ENCODE measurements around the gene EEIG1. TPM values are rescaled to one million over a fixed set of nuclear protein-coding genes. Genes with fewer than 3 reads are reported as not detected.

EEIG1 gene
- total and polyA plus RNA-seq, 9 of the 15 experiments (the other 6 are each of a cell fraction or from before 2014, with no cell fraction given), result 0.17 to 16.7 (median 3.6) TPM

- in situ Hi-C loops (cut with MboI), result no loop called here
- Histone ChIP-seq H3K27me3 (ENCODE audit: control insufficient read depth in 2 of 2, insufficient read depth in 2 of 2, low read length in 2 of 2) (no peaks in the 10 kb centered on the region), H3K9me1 (ENCODE audit: control insufficient read depth, insufficient read depth, low read length) (no peaks in the 10 kb centered on the region), H3K4me3 (no peak overlapping the region), H3K9me3 (replicated peaks; ENCODE audit: control insufficient read depth, insufficient read depth, low read depth, low read length) (no peaks in the 10 kb centered on the region), H2AFZ (ENCODE audit: low read depth, low read length) (peak overlapping the region; percentile 95), H3K4me2 (ENCODE audit: insufficient read depth, low read length) (peak overlapping the region; percentile 72), H3K4me1 (replicated peaks in 1 of 2; ENCODE audit: control insufficient read depth in 2 of 2, insufficient read depth in 2 of 2, low read length in 2 of 2) (peaks cover 23 to 37% of the 10 kb centered on the region in 2 experiments), H3K27ac (ENCODE audit: extremely low read depth, low read depth, low read length) (peak overlapping the region; percentile 90), H3K79me2 (ENCODE audit: control insufficient read depth, insufficient read depth, low read length) (no peaks in the 10 kb centered on the region), H3K9ac (ENCODE audit: insufficient read depth in 1 of 2, low read depth in 2 of 2, low read length in 2 of 2) (peak overlapping the region; percentile 79 to 80; a peak in 3 of 4 replicates), H4K20me1 (replicated peaks; ENCODE audit: control insufficient read depth, insufficient read depth, low read length) (no peaks in the 10 kb centered on the region), H3K36me3 (ENCODE audit: control insufficient read depth, insufficient read depth, low read length) (no peaks in the 10 kb centered on the region)
- DNase-seq (ENCODE audit: extremely low read depth in 1 of 4, low spot score in 3 of 4) (peak in 1 of 4 experiments; percentile 11), FAIRE-seq (peak; percentile 29), ATAC-seq (peak; percentile 52)
- BruUV-seq (replicated peaks), result no TSS peak
- WGBS (ENCODE audit: insufficient coverage, low coverage, missing lambda C conversion rate), result 24% methylated on average over 10 of the region's 10 CpGs
- POLR2A ChIA-PET, result interaction anchor here (0.6 to 2.7 kb wide), 8 partner anchors 20 to 68 kb away, joined by 3 to 14 read pairs (median 4); partner anchors contain the start of gene EEIG1
- CTCF ChIA-PET (ENCODE audit: low intra/inter-chr PET ratio), result no interaction called here
- intact Hi-C loops (cut with micrococcal nuclease), result no loop called here
- TF ChIP-seq TAF1 (IDR thresholded peaks at IDR 0.05; ENCODE audit: control insufficient read depth, extremely low read depth, insufficient read depth, low read length, severe bottlenecking), result no peak
- peak; percentile 29; the same call in 1 of the 2 replicates for TF ChIP-seq PTRF (tag; IDR thresholded peaks at IDR 0.05)
- TF ChIP-seq CREB3 (tag; conservative IDR thresholded peaks at IDR 0.05; ENCODE audit: low read depth), result peak; percentile 69
- TF ChIP-seq MYBL2 (IDR thresholded peaks at IDR 0.05; ENCODE audit: low read depth), result no peak
- TF ChIP-seq MYBL2 (CRISPR knock-in tag; IDR thresholded peaks at IDR 0.05; ENCODE audit: borderline replicate concordance), result no peak
- TF ChIP-seq GABPA (tag; conservative IDR thresholded peaks at IDR 0.05; ENCODE audit: low read depth), result no peak
- TF ChIP-seq NCOA1 (IDR thresholded peaks at IDR 0.05; ENCODE audit: low read depth), result no peak
- no peak for TF ChIP-seq RNF219 (CRISPR knock-in tag; IDR thresholded peaks at IDR 0.05)
- peak; percentile 73 for TF ChIP-seq REST (IDR thresholded peaks at IDR 0.05; ENCODE audit: borderline replicate concordance)
- no peak for TF ChIP-seq REST (CRISPR knock-in tag; IDR thresholded peaks at IDR 0.05; ENCODE audit: low read depth)
- no peak for TF ChIP-seq POLR2A (conservative IDR thresholded peaks at IDR 0.05)
Measured at GRCh38 chr9:128001151-128001778, 20.5 kb upstream of the EEIG1 start.

Measured in K562 (cell line).